ENCODE results near the gene TMEM145.

The TMEM145 gene

GRCh38 chr19:42356686-42357085 lies 43.6 kb downstream of the TMEM145 start:
- no peak for TF ChIP-seq EGR1 (IDR thresholded peaks at IDR 0.05)
- no peak for TF ChIP-seq TCF12 (IDR thresholded peaks at IDR 0.05; ENCODE audit: low read depth)
- TF ChIP-seq ZBTB7A (IDR thresholded peaks at IDR 0.05; ENCODE audit: low read depth) = no peak
- no peak for TF ChIP-seq REST (IDR thresholded peaks at IDR 0.05; ENCODE audit: low read depth)
- TF ChIP-seq CEBPB (IDR thresholded peaks at IDR 0.05) = no peak
- no peak for TF ChIP-seq FOXM1 (IDR thresholded peaks at IDR 0.05; ENCODE audit: borderline replicate concordance, low read depth)
- TF ChIP-seq TAF1 (IDR thresholded peaks at IDR 0.05; ENCODE audit: low read depth) = no peak
- no peak for TF ChIP-seq MAX (IDR thresholded peaks at IDR 0.05)
- TF ChIP-seq RAD21 (IDR thresholded peaks at IDR 0.05; ENCODE audit: low read depth) = no peak
- no peak for TF ChIP-seq NFIC (IDR thresholded peaks at IDR 0.05)
- no peak for TF ChIP-seq TEAD4 (IDR thresholded peaks at IDR 0.05)
- no peak for TF ChIP-seq CREB1 (IDR thresholded peaks at IDR 0.05; ENCODE audit: low read depth)
- TF ChIP-seq USF1 (IDR thresholded peaks at IDR 0.05) = no peak
- no peak for TF ChIP-seq YY1 (IDR thresholded peaks at IDR 0.05; ENCODE audit: low read depth)
- TF ChIP-seq EP300 (IDR thresholded peaks at IDR 0.05; ENCODE audit: borderline replicate concordance) = no peak

GRCh38 chr19:42357290-42357689 lies 44.2 kb downstream of the TMEM145 start:
- TF ChIP-seq CREB1 (IDR thresholded peaks at IDR 0.05; ENCODE audit: low read depth) = no peak
- TF ChIP-seq FOXM1 (IDR thresholded peaks at IDR 0.05; ENCODE audit: borderline replicate concordance, low read depth) = no peak
- no peak for TF ChIP-seq EGR1 (IDR thresholded peaks at IDR 0.05)
- no peak for TF ChIP-seq EP300 (IDR thresholded peaks at IDR 0.05; ENCODE audit: borderline replicate concordance)
- TF ChIP-seq USF1 (IDR thresholded peaks at IDR 0.05) = no peak
- TF ChIP-seq TEAD4 (IDR thresholded peaks at IDR 0.05) = no peak
- TF ChIP-seq MAX (IDR thresholded peaks at IDR 0.05) = no peak

GRCh38 chr19:42360787-42361544 lies 47.9 kb downstream of the TMEM145 start:
- no peak for TF ChIP-seq EP300 (IDR thresholded peaks at IDR 0.05; ENCODE audit: borderline replicate concordance)
- no peak for TF ChIP-seq EGR1 (IDR thresholded peaks at IDR 0.05)
- TF ChIP-seq USF1 (IDR thresholded peaks at IDR 0.05) = no peak
- TF ChIP-seq CEBPB (IDR thresholded peaks at IDR 0.05) = no peak
- no peak for TF ChIP-seq REST (IDR thresholded peaks at IDR 0.05; ENCODE audit: low read depth)
- no peak for TF ChIP-seq YY1 (IDR thresholded peaks at IDR 0.05; ENCODE audit: low read depth)
- no peak for TF ChIP-seq ZBTB7A (IDR thresholded peaks at IDR 0.05; ENCODE audit: low read depth)
- no peak for TF ChIP-seq FOXM1 (IDR thresholded peaks at IDR 0.05; ENCODE audit: borderline replicate concordance, low read depth)
- TF ChIP-seq TCF12 (IDR thresholded peaks at IDR 0.05; ENCODE audit: low read depth) = no peak
- no peak for TF ChIP-seq CREB1 (IDR thresholded peaks at IDR 0.05; ENCODE audit: low read depth)
- no peak for TF ChIP-seq TAF1 (IDR thresholded peaks at IDR 0.05; ENCODE audit: low read depth)
- TF ChIP-seq RAD21 (IDR thresholded peaks at IDR 0.05; ENCODE audit: low read depth) = no peak
- TF ChIP-seq MAX (IDR thresholded peaks at IDR 0.05) = no peak
- no peak for TF ChIP-seq TEAD4 (IDR thresholded peaks at IDR 0.05)
- TF ChIP-seq NFIC (IDR thresholded peaks at IDR 0.05) = no peak

GRCh38 chr19:42361545-42361910 lies 48.4 kb downstream of the TMEM145 start:
- TF ChIP-seq USF1 (IDR thresholded peaks at IDR 0.05) (no peak), EP300 (IDR thresholded peaks at IDR 0.05; ENCODE audit: borderline replicate concordance) (no peak), EGR1 (IDR thresholded peaks at IDR 0.05) (no peak), TEAD4 (IDR thresholded peaks at IDR 0.05) (no peak), TCF12 (IDR thresholded peaks at IDR 0.05; ENCODE audit: low read depth) (no peak), FOXM1 (IDR thresholded peaks at IDR 0.05; ENCODE audit: borderline replicate concordance, low read depth) (no peak), TAF1 (IDR thresholded peaks at IDR 0.05; ENCODE audit: low read depth) (no peak), CEBPB (IDR thresholded peaks at IDR 0.05) (no peak), REST (IDR thresholded peaks at IDR 0.05; ENCODE audit: low read depth) (no peak), YY1 (IDR thresholded peaks at IDR 0.05; ENCODE audit: low read depth) (no peak), MAX (IDR thresholded peaks at IDR 0.05) (no peak), CREB1 (IDR thresholded peaks at IDR 0.05; ENCODE audit: low read depth) (no peak), NFIC (IDR thresholded peaks at IDR 0.05) (no peak), ZBTB7A (IDR thresholded peaks at IDR 0.05; ENCODE audit: low read depth) (no peak), RAD21 (IDR thresholded peaks at IDR 0.05; ENCODE audit: low read depth) (no peak)
